Ovary (tissue), 9 donors: Measurements from ENCODE around the gene SEC11A. TPM values are rescaled to one million over a fixed set of nuclear protein-coding genes. Genes with fewer than 3 reads are reported as not detected.
"Not testable (repeated sequence)": the region's sequence is repeated elsewhere in the genome, so short reads cannot be mapped to it uniquely, and the experiment has no call there.

ENCODE experiments used
- DNase-seq, 5 donors: peaks; one replicate each; pipeline ENCODE4 v3.0.0-alpha.2; 2019 to 2020
- H3K27ac ChIP-seq, 2 donors: fragments of 200-600 bp; one replicate each; pipeline versions ENCODE4 v1.5.1 to v1.8.0; 2019 to 2022
- H3K27me3 ChIP-seq: fragments of 200-600 bp; one replicate; pipeline ENCODE4 v1.8.0; 2022
- H3K36me3 ChIP-seq: fragments of 200-600 bp; sonication (generic); one replicate; pipeline ENCODE4 v1.5.1; 2019
- H3K4me1 ChIP-seq: one replicate; pipeline ENCODE4 v1.8.1; 2013; ENCODE audit warnings: mild to moderate bottlenecking, moderate library complexity; ENCODE audit not compliant: insufficient read depth
- H3K4me3 ChIP-seq: fragments of 200-600 bp; sonication (generic); one replicate; pipeline ENCODE4 v1.5.1; 2017
- H3K9me3 ChIP-seq, 2 donors: fragments of 200-600 bp in 1 of 2; sonication (generic) in 1 of 2; one replicate each; pipeline versions ENCODE4 v1.5.1 to v1.8.1; 2013 to 2019; ENCODE audit warnings: mild to moderate bottlenecking in 1 of 2, moderate library complexity in 1 of 2
- CTCF ChIP-seq, 3 donors: fragments of 450-650 bp in 2 of 3; fragments of 200-600 bp in 1 of 3; IDR thresholded peaks; one replicate each; pipeline versions ENCODE4 v1.5.1 to v1.8.0; 2016 to 2022; ENCODE audit warnings: antibody characterized with exemption in 3 of 3, mild to moderate bottlenecking in 1 of 3
- EP300 ChIP-seq: sonication (generic); formaldehyde crosslinking; IDR thresholded peaks from one replicate; pipeline ENCODE4 v1.6.1; 2017; ENCODE audit warnings: antibody characterized with exemption
- POLR2A ChIP-seq: fragments of 450-650 bp; IDR thresholded peaks from one replicate; pipeline ENCODE4 v1.6.1; 2017; ENCODE audit warnings: antibody characterized with exemption, mild to moderate bottlenecking, moderate library complexity
- WGBS, 3 donors: extraction: QIAGEN DNeasy Blood & Tissue Kit in 1 of 3; methylation state at CpG; one replicate each; pipeline versions ENCODE4 v1.1.5 to v1.1.7; 2013 to 2017; 5-methylcytosine and 5-hydroxymethylcytosine counted together
- intact Hi-C, 4 donors: fragments of 100-400 bp; cut with DNase I; formaldehyde crosslinking; loops; one replicate each; pipeline versions ENCODE4 v1.11.0 to v1.15.1; 2022 to 2023
- polyA plus RNA-seq, 2 donors: library from polyadenylated mRNA; stranded (reverse); fragments of 200-250 nt in 1 of 2; fragments of 350-450 nt in 1 of 2; fragmentation: Illumina TruSeq in 1 of 2; extraction: RNeasy Lipid Tissue Mini Kit (QIAGEN cat#74804) in 1 of 2; gene quantifications; one replicate each; pipeline ENCODE4 v1.2.3, GENCODE V29; 2013 to 2014
- total RNA-seq, 7 donors: library from RNA; depleted of rRNA in 2 of 7; stranded (reverse); fragments of >200 nt in 2 of 7; fragmentation: NEBNext Ultra II Directional in 3 of 7; extraction: Animal tissue kit (Norgen Biotek cat#: 25700) in 3 of 7; gene quantifications; one replicate each; pipeline versions ENCODE4 v1.1.0 to v1.2.4, GENCODE V29; 2016 to 2023
- donor health status: DM: no; HTN: no; CAD: no; lungs with moderate emphysema.
- donor health status: DM: no; HTN: no; CAD: no.
- donor health status: Bipolar disorder and iron deficiency.
- donor health status: DM: yes; HTN: yes; CAD: no.
- donor health status: DM: no; HTN: no; CAD: no.
- donor health status: DM: yes; HTN: yes; CAD: no.

Gene SEC11A
- total and polyA plus RNA-seq, 9 donors = 118 to 237 (median 175) TPM

GRCh38 chr15:84690342-84690741, 25.6 kb downstream of the SEC11A start:
- intact Hi-C loops = no loop called here
- Histone ChIP-seq H3K27ac (no peak overlapping the region), H3K4me1 (no peaks in the 10 kb centered on the region), H3K9me3 (no peaks in the 10 kb centered on the region), H3K36me3 (no peaks in the 10 kb centered on the region), H3K27me3 (no peaks in the 10 kb centered on the region), H3K4me3 (no peak overlapping the region)
- 95 to 96% (median 96%) methylated on average over 8 of the region's 8 CpGs for WGBS, 3 donors
- no peak for TF ChIP-seq EP300
- TF ChIP-seq CTCF (IDR thresholded peaks at IDR 0.05) = no peak
- TF ChIP-seq POLR2A = no peak
- no peak for DNase-seq

- 90 to 93% (median 91%) methylated on average over 4 of the region's 4 CpGs for WGBS, 3 donors
- intact Hi-C loops = loop anchor here in 1 of 4 donors (10.0 kb wide), 1 partner anchor 55 kb away; the partner anchor contains the start of gene ZNF592
Observed at GRCh38 chr15:84689858-84690257, 26.1 kb downstream of the SEC11A start.

GRCh38 chr15:84686446-84686845, 29.5 kb downstream of the SEC11A start:
- not testable (repeated sequence) for H3K4me1 ChIP-seq, H3K27me3 ChIP-seq, H3K36me3 ChIP-seq, H3K4me3 ChIP-seq, DNase-seq, H3K27ac ChIP-seq, H3K9me3 ChIP-seq
- 90 to 92% (median 91%) methylated on average over 7 of the region's 7 CpGs for WGBS, 3 donors
- intact Hi-C loops = loop anchor here in 1 of 4 donors (10.0 kb wide), 1 partner anchor 58 kb away; the partner anchor contains the start of gene ZNF592

More at GRCh38 chr15:84689858-84690257, 26.1 kb downstream of the SEC11A start:
- no peak for DNase-seq
- Histone ChIP-seq H3K4me1 (no peaks in the 10 kb centered on the region), H3K36me3 (no peaks in the 10 kb centered on the region), H3K27me3 (no peaks in the 10 kb centered on the region), H3K9me3 (no peaks in the 10 kb centered on the region), H3K27ac (no peak overlapping the region), H3K4me3 (no peak overlapping the region)
- no peak for TF ChIP-seq CTCF (IDR thresholded peaks at IDR 0.05)
- no peak for TF ChIP-seq EP300
- TF ChIP-seq POLR2A = no peak

- Histone ChIP-seq H3K4me1 (no peaks in the 10 kb centered on the region), H3K27ac (no peak overlapping the region), H3K9me3 (no peaks in the 10 kb centered on the region), H3K27me3 (no peaks in the 10 kb centered on the region), H3K4me3 (no peak overlapping the region), H3K36me3 (no peaks in the 10 kb centered on the region)
- intact Hi-C loops = loop anchor here in 1 of 4 donors (10.0 kb wide), 1 partner anchor 59 kb away; the partner anchor contains the start of gene ZNF592
- no peak for DNase-seq
- 77 to 85% (median 82%) methylated on average over 5 of the region's 5 CpGs for WGBS, 3 donors
- TF ChIP-seq EP300 (no peak), POLR2A (no peak), CTCF (IDR thresholded peaks at IDR 0.05) (no peak)
Observed at GRCh38 chr15:84685304-84685703, 30.6 kb downstream of the SEC11A start.

GRCh38 chr15:84684092-84684491, 31.8 kb downstream of the SEC11A start:
- no peak overlapping the region for H3K27ac ChIP-seq
- intact Hi-C loops = loop anchor here in 1 of 4 donors (10.0 kb wide), 1 partner anchor 61 kb away; the partner anchor contains the start of gene ZNF592
- no peak for DNase-seq
- no peak overlapping the region for H3K4me3 ChIP-seq
- H3K4me1 ChIP-seq = no peaks in the 10 kb centered on the region
- H3K36me3 ChIP-seq = no peaks in the 10 kb centered on the region
- no peaks in the 10 kb centered on the region for H3K9me3 ChIP-seq
- 59 to 94% (median 85%) methylated on average over 1 of the region's 1 CpG for WGBS, 3 donors
- TF ChIP-seq CTCF (IDR thresholded peaks at IDR 0.05) (no peak), POLR2A (no peak), EP300 (no peak)
- H3K27me3 ChIP-seq = no peaks in the 10 kb centered on the region
